BLaER1 (cell line): Measurements from ENCODE around the gene KATNBL1.
"Not testable (repeated sequence)": the region's sequence is repeated elsewhere in the genome, so short reads cannot be mapped to it uniquely, and the experiment has no call there.

Experiments
- H3K27ac ChIP-seq: shearing (Covaris generic); formaldehyde crosslinking; 2 replicates; pipeline ENCODE4 v1.8.1; 2022
- H3K27me3 ChIP-seq: shearing (Covaris generic); formaldehyde crosslinking; 2 replicates; pipeline ENCODE4 v1.8.1; 2022
- H3K36me3 ChIP-seq: shearing (Covaris generic); formaldehyde crosslinking; 2 replicates; pipeline ENCODE4 v1.8.1; 2022
- H3K4me1 ChIP-seq: shearing (Covaris generic); formaldehyde crosslinking; 2 replicates; pipeline ENCODE4 v1.8.1; 2022
- H3K4me2 ChIP-seq: shearing (Covaris generic); formaldehyde crosslinking; 2 replicates; pipeline ENCODE4 v1.8.1; 2022
- H3K4me3 ChIP-seq: shearing (Covaris generic); formaldehyde crosslinking; 2 replicates; pipeline ENCODE4 v1.8.1; 2022
- H3K9ac ChIP-seq: shearing (Covaris generic); formaldehyde crosslinking; 2 replicates; pipeline ENCODE4 v1.8.1; 2022
- H3K9me3 ChIP-seq: shearing (Covaris generic); formaldehyde crosslinking; 2 replicates; pipeline ENCODE4 v1.8.1; 2022
- H4K20me1 ChIP-seq: shearing (Covaris generic); formaldehyde crosslinking; 2 replicates; pipeline ENCODE4 v1.8.1; 2022
- Cebpa-rat ChIP-seq: shearing (Covaris generic); IDR thresholded peaks from 2 replicates; pipeline ENCODE4 v1.8.1; 2022

Gene KATNBL1

GRCh38 chr15:34203936-34204335 lies 6.0 kb downstream of the KATNBL1 start:
- peaks cover 29% of the 10 kb centered on the region; the same call in 1 of the 2 replicates for H4K20me1 ChIP-seq
- no peak overlapping the region for H3K9ac ChIP-seq
- peaks cover 68% of the 10 kb centered on the region for H3K36me3 ChIP-seq
- no peak overlapping the region for H3K27ac ChIP-seq
- H3K4me3 ChIP-seq, result no peak overlapping the region
- H3K27me3 ChIP-seq, result no peaks in the 10 kb centered on the region
- H3K4me2 ChIP-seq, result no peak overlapping the region
- H3K9me3 ChIP-seq, result peaks cover 30% of the 10 kb centered on the region
- peaks cover 15% of the 10 kb centered on the region for H3K4me1 ChIP-seq
- TF ChIP-seq Cebpa-rat, result no peak

- H3K4me2 ChIP-seq, result no peak overlapping the region
- no peak overlapping the region for H3K27ac ChIP-seq
- TF ChIP-seq Cebpa-rat, result no peak
- peaks cover 30% of the 10 kb centered on the region; the same call in 1 of the 2 replicates for H4K20me1 ChIP-seq
- H3K4me3 ChIP-seq, result no peak overlapping the region
- peaks cover 9% of the 10 kb centered on the region for H3K4me1 ChIP-seq
- no peak overlapping the region for H3K9ac ChIP-seq
- peaks cover 71% of the 10 kb centered on the region for H3K36me3 ChIP-seq
- peaks cover 30% of the 10 kb centered on the region for H3K9me3 ChIP-seq
- H3K27me3 ChIP-seq, result no peaks in the 10 kb centered on the region
Measured at GRCh38 chr15:34203305-34203704, 6.6 kb downstream of the KATNBL1 start.

GRCh38 chr15:34193272-34193671 lies 16.6 kb downstream of the KATNBL1 start:
- peaks cover 46% of the 10 kb centered on the region for H3K36me3 ChIP-seq
- H3K4me1 ChIP-seq, H3K27ac ChIP-seq, H3K9ac ChIP-seq, H3K4me3 ChIP-seq, H3K27me3 ChIP-seq, H3K4me2 ChIP-seq: not testable (repeated sequence)
- peaks cover 21% of the 10 kb centered on the region for H4K20me1 ChIP-seq
- H3K9me3 ChIP-seq, result peaks cover 21% of the 10 kb centered on the region

GRCh38 chr15:34188711-34189110 lies 21.2 kb downstream of the KATNBL1 start:
- no peaks in the 10 kb centered on the region for H3K27me3 ChIP-seq
- H3K4me1 ChIP-seq, result no peaks in the 10 kb centered on the region
- H3K4me3 ChIP-seq, result no peak overlapping the region
- H4K20me1 ChIP-seq, result peaks cover 7% of the 10 kb centered on the region; the same call in 1 of the 2 replicates
- TF ChIP-seq Cebpa-rat, result no peak
- no peak overlapping the region for H3K4me2 ChIP-seq
- H3K9me3 ChIP-seq, result peaks cover 54% of the 10 kb centered on the region
- H3K36me3 ChIP-seq, result peaks cover 59% of the 10 kb centered on the region
- H3K27ac ChIP-seq, result no peak overlapping the region
- H3K9ac ChIP-seq, result no peak overlapping the region

- Histone ChIP-seq H3K27me3 (no peaks in the 10 kb centered on the region), H3K9ac (no peak overlapping the region), H3K27ac (no peak overlapping the region), H3K9me3 (peaks cover 47% of the 10 kb centered on the region), H3K36me3 (peaks cover 48% of the 10 kb centered on the region), H3K4me3 (no peak overlapping the region), H3K4me1 (no peaks in the 10 kb centered on the region), H4K20me1 (peaks cover 13% of the 10 kb centered on the region; the same call in 1 of the 2 replicates), H3K4me2 (no peak overlapping the region)
- TF ChIP-seq Cebpa-rat, result no peak
Measured at GRCh38 chr15:34185666-34186065, 24.2 kb downstream of the KATNBL1 start.

- Histone ChIP-seq H3K27ac (no peak overlapping the region), H3K36me3 (peaks cover 42% of the 10 kb centered on the region)
Measured at GRCh38 chr15:34182942-34183341, 27.0 kb downstream of the KATNBL1 start.

GRCh38 chr15:34179234-34179633 lies 30.7 kb downstream of the KATNBL1 start:
- Histone ChIP-seq H3K36me3 (peaks cover 40% of the 10 kb centered on the region), H4K20me1 (peaks cover 6% of the 10 kb centered on the region; the same call in 1 of the 2 replicates)
- no peak for TF ChIP-seq Cebpa-rat

More at GRCh38 chr15:34182942-34183341, 27.0 kb downstream of the KATNBL1 start:
- H3K9ac ChIP-seq, result no peak overlapping the region
- no peaks in the 10 kb centered on the region for H3K4me1 ChIP-seq
- no peaks in the 10 kb centered on the region for H3K27me3 ChIP-seq
- H4K20me1 ChIP-seq, result peaks cover 13% of the 10 kb centered on the region; the same call in 1 of the 2 replicates
- no peak for TF ChIP-seq Cebpa-rat
- H3K4me3 ChIP-seq, result no peak overlapping the region
- H3K9me3 ChIP-seq, result peaks cover 38% of the 10 kb centered on the region
- no peak overlapping the region for H3K4me2 ChIP-seq

GRCh38 chr15:34165987-34166573 lies 43.8 kb downstream of the KATNBL1 start:
- not testable (repeated sequence) for H3K27me3 ChIP-seq, H3K27ac ChIP-seq, H3K4me1 ChIP-seq, H3K4me2 ChIP-seq, H4K20me1 ChIP-seq, H3K4me3 ChIP-seq, H3K9ac ChIP-seq
- Histone ChIP-seq H3K9me3 (peaks cover 87% of the 10 kb centered on the region), H3K36me3 (peaks cover 52% of the 10 kb centered on the region)

More at GRCh38 chr15:34179234-34179633, 30.7 kb downstream of the KATNBL1 start:
- no peak overlapping the region for H3K27ac ChIP-seq
- no peak overlapping the region for H3K4me2 ChIP-seq
- H3K4me3 ChIP-seq, result no peak overlapping the region
- peaks cover 30% of the 10 kb centered on the region for H3K9me3 ChIP-seq
- no peaks in the 10 kb centered on the region for H3K4me1 ChIP-seq
- no peaks in the 10 kb centered on the region for H3K27me3 ChIP-seq
- H3K9ac ChIP-seq, result no peak overlapping the region

- Histone ChIP-seq H3K36me3 (peaks cover 87% of the 10 kb centered on the region), H3K27me3 (no peaks in the 10 kb centered on the region), H3K9me3 (peaks cover 85% of the 10 kb centered on the region), H4K20me1 (peaks cover 6% of the 10 kb centered on the region), H3K4me1 (no peaks in the 10 kb centered on the region), H3K4me2 (no peak overlapping the region), H3K27ac (no peak overlapping the region), H3K4me3 (peak overlapping the region; percentile 40), H3K9ac (no peak overlapping the region)
- TF ChIP-seq Cebpa-rat, result no peak
Measured at GRCh38 chr15:34161329-34161963, 48.5 kb downstream of the KATNBL1 start.

- no peak for TF ChIP-seq Cebpa-rat
- H4K20me1 ChIP-seq, result no peaks in the 10 kb centered on the region
- H3K27me3 ChIP-seq, result no peaks in the 10 kb centered on the region
- H3K27ac ChIP-seq, result no peak overlapping the region
- peaks cover 87% of the 10 kb centered on the region for H3K36me3 ChIP-seq
- H3K4me2 ChIP-seq, result no peak overlapping the region
- peaks cover 85% of the 10 kb centered on the region for H3K9me3 ChIP-seq
- no peaks in the 10 kb centered on the region for H3K4me1 ChIP-seq
- no peak overlapping the region for H3K9ac ChIP-seq
- no peak overlapping the region; the same call in 1 of the 2 replicates for H3K4me3 ChIP-seq
Measured at GRCh38 chr15:34160735-34161134, 49.2 kb downstream of the KATNBL1 start.
